Measurements from ENCODE around the gene TAS1R3.

TAS1R3 gene

DNA sequence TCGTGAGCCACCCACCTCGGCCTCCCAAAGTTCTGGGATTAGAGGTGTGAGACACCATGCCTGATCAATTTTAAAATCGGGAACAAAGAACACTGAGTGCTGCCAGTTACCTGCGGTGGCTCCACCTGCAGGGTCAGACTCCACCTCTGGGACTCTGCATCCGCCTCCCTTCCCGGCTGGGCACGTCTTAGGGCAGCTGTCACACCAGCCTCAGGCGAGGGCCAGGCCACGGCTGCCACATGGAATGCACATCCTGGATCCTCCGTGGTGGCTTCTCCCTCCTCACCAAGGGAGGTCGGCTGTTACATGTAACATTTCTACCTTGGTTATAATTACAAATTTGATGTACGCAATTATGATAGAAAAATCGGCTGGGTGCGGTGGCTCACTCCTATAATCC, 33.2 kb downstream of the TAS1R3 start (continued):
- TF ChIP-seq, protein P1, sequence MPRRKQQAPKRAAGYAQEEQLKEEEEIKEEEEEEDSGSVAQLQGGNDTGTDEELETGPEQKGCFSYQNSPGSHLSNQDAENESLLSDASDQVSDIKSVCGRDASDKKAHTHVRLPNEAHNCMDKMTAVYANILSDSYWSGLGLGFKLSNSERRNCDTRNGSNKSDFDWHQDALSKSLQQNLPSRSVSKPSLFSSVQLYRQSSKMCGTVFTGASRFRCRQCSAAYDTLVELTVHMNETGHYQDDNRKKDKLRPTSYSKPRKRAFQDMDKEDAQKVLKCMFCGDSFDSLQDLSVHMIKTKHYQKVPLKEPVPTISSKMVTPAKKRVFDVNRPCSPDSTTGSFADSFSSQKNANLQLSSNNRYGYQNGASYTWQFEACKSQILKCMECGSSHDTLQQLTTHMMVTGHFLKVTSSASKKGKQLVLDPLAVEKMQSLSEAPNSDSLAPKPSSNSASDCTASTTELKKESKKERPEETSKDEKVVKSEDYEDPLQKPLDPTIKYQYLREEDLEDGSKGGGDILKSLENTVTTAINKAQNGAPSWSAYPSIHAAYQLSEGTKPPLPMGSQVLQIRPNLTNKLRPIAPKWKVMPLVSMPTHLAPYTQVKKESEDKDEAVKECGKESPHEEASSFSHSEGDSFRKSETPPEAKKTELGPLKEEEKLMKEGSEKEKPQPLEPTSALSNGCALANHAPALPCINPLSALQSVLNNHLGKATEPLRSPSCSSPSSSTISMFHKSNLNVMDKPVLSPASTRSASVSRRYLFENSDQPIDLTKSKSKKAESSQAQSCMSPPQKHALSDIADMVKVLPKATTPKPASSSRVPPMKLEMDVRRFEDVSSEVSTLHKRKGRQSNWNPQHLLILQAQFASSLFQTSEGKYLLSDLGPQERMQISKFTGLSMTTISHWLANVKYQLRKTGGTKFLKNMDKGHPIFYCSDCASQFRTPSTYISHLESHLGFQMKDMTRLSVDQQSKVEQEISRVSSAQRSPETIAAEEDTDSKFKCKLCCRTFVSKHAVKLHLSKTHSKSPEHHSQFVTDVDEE (CRISPR knock-in tag; IDR thresholded peaks at IDR 0.05): no peak

DNA sequence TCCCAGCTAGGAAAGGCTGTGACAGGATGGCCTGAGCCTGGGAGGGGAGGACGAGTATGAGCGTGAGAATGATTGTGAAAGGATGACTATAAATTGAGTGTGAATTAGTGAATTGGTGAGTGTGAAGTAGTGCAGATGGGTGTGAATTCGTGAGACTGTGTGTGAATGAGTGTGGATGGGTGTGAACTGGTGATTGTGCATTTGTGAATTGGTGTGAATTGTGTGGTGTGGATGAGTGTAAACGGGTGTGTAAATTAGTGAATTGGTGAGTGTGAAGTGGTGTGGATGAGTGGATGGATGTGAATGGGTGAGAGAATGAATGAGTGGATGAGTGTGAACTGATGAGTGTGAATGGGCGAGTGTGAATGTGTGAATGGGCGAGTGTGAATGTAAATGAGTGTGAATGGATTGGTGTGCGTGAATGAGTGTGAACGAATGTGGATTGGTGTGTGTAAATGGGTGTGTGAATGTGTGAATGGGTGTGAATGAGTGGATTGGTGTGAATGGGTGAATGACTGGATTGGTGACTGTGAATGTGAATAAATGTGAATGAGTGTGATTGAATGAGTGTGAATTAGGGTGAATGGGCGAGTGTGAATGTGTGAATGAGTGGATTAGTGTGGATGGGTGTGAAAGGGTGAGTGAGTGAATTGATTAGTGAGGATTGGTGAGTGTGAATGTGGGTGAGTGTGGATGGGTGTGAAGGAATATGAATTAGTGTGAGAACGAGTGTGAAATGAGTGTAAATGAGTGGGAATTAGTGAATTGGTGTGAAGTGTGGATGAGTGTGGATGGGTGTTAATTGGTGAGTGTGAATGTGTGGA, 35.0 kb downstream of the TAS1R3 start:
- no peak for TF ChIP-seq ZNF565 (CRISPR knock-in tag; conservative IDR thresholded peaks at IDR 0.05; ENCODE audit: low read depth)
- TF ChIP-seq SNAI2 (CRISPR knock-in tag; IDR thresholded peaks at IDR 0.05): no peak
- no peak for TF ChIP-seq RARB (CRISPR knock-in tag; IDR thresholded peaks at IDR 0.05)
- no peak for TF ChIP-seq ESRRG (CRISPR knock-in tag; IDR thresholded peaks at IDR 0.05)
- TF ChIP-seq, protein P2, sequence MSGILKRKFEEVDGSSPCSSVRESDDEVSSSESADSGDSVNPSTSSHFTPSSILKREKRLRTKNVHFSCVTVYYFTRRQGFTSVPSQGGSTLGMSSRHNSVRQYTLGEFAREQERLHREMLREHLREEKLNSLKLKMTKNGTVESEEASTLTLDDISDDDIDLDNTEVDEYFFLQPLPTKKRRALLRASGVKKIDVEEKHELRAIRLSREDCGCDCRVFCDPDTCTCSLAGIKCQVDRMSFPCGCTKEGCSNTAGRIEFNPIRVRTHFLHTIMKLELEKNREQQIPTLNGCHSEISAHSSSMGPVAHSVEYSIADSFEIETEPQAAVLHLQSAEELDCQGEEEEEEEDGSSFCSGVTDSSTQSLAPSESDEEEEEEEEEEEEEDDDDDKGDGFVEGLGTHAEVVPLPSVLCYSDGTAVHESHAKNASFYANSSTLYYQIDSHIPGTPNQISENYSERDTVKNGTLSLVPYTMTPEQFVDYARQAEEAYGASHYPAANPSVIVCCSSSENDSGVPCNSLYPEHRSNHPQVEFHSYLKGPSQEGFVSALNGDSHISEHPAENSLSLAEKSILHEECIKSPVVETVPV (CRISPR knock-in tag; IDR thresholded peaks at IDR 0.05): no peak
- no peak for TF ChIP-seq ZFP30 (CRISPR knock-in tag; IDR thresholded peaks at IDR 0.05)
- TF ChIP-seq, protein P3, sequence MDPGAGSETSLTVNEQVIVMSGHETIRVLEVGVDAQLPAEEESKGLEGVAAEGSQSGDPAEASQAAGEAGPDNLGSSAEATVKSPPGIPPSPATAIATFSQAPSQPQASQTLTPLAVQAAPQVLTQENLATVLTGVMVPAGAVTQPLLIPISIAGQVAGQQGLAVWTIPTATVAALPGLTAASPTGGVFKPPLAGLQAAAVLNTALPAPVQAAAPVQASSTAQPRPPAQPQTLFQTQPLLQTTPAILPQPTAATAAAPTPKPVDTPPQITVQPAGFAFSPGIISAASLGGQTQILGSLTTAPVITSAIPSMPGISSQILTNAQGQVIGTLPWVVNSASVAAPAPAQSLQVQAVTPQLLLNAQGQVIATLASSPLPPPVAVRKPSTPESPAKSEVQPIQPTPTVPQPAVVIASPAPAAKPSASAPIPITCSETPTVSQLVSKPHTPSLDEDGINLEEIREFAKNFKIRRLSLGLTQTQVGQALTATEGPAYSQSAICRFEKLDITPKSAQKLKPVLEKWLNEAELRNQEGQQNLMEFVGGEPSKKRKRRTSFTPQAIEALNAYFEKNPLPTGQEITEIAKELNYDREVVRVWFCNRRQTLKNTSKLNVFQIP (CRISPR knock-in tag; IDR thresholded peaks at IDR 0.05; ENCODE audit: borderline replicate concordance, low read depth): no peak
- TF ChIP-seq ZNF8 (CRISPR knock-in tag; IDR thresholded peaks at IDR 0.05): no peak
- TF ChIP-seq, protein P4, sequence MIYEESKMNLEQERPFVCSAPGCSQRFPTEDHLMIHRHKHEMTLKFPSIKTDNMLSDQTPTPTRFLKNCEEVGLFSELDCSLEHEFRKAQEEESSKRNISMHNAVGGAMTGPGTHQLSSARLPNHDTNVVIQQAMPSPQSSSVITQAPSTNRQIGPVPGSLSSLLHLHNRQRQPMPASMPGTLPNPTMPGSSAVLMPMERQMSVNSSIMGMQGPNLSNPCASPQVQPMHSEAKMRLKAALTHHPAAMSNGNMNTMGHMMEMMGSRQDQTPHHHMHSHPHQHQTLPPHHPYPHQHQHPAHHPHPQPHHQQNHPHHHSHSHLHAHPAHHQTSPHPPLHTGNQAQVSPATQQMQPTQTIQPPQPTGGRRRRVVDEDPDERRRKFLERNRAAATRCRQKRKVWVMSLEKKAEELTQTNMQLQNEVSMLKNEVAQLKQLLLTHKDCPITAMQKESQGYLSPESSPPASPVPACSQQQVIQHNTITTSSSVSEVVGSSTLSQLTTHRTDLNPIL (CRISPR knock-in tag; IDR thresholded peaks at IDR 0.05; ENCODE audit: low read depth): no peak
- no peak for TF ChIP-seq BACH2 (CRISPR knock-in tag; IDR thresholded peaks at IDR 0.05; ENCODE audit: borderline replicate concordance)
- TF ChIP-seq, protein P5, sequence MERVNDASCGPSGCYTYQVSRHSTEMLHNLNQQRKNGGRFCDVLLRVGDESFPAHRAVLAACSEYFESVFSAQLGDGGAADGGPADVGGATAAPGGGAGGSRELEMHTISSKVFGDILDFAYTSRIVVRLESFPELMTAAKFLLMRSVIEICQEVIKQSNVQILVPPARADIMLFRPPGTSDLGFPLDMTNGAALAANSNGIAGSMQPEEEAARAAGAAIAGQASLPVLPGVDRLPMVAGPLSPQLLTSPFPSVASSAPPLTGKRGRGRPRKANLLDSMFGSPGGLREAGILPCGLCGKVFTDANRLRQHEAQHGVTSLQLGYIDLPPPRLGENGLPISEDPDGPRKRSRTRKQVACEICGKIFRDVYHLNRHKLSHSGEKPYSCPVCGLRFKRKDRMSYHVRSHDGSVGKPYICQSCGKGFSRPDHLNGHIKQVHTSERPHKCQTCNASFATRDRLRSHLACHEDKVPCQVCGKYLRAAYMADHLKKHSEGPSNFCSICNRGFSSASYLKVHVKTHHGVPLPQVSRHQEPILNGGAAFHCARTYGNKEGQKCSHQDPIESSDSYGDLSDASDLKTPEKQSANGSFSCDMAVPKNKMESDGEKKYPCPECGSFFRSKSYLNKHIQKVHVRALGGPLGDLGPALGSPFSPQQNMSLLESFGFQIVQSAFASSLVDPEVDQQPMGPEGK (CRISPR knock-in tag; IDR thresholded peaks at IDR 0.05; ENCODE audit: borderline replicate concordance): no peak
- no peak for TF ChIP-seq TCF4 (CRISPR knock-in tag; IDR thresholded peaks at IDR 0.05; ENCODE audit: borderline replicate concordance)
- no peak for TF ChIP-seq ISL1 (CRISPR knock-in tag; IDR thresholded peaks at IDR 0.05)
- TF ChIP-seq, protein P1 (CRISPR knock-in tag; IDR thresholded peaks at IDR 0.05): no peak
- no peak for TF ChIP-seq ARNTL (CRISPR knock-in tag; IDR thresholded peaks at IDR 0.05; ENCODE audit: borderline replicate concordance, low read depth)
- no peak for TF ChIP-seq CSDC2 (CRISPR knock-in tag; IDR thresholded peaks at IDR 0.05)
- TF ChIP-seq PPARA (CRISPR knock-in tag; IDR thresholded peaks at IDR 0.05; ENCODE audit: borderline replicate concordance): no peak
- TF ChIP-seq OSR1 (CRISPR knock-in tag; IDR thresholded peaks at IDR 0.05): no peak
- TF ChIP-seq GLIS3 (CRISPR knock-in tag; IDR thresholded peaks at IDR 0.05): no peak
- TF ChIP-seq TOX (CRISPR knock-in tag; IDR thresholded peaks at IDR 0.05; ENCODE audit: borderline replicate concordance): no peak
- ATAC-seq: no peak
